Coronary artery (tissue), 2 donors: ENCODE results near the gene NAA80.
A peak's percentile ranks its signal among the peaks of the same experiment; 100 is the strongest.

Experiments
- DNase-seq: peaks from one replicate; pipeline ENCODE4 v3.0.0-alpha.2; 2017; ENCODE audit warnings: low spot score
- H3K27ac ChIP-seq, 2 donors: fragments of 200-600 bp; sonication (generic); one replicate each; pipeline ENCODE4 v1.5.1; 2016 to 2019
- H3K4me3 ChIP-seq: fragments of 200-600 bp; sonication (generic); 2 replicates; pipeline ENCODE4 v1.5.1; 2016; ENCODE audit warnings: mild to moderate bottlenecking, moderate library complexity
- CTCF ChIP-seq: fragments of 200-600 bp; sonication (generic); IDR thresholded peaks from one replicate; pipeline ENCODE4 v1.5.1; 2019; ENCODE audit warnings: antibody characterized with exemption

The NAA80 gene

GRCh38 chr3:50341996-50342650 is 42.9 kb upstream of the NAA80 start:
- DNase-seq, result no peak
- TF ChIP-seq CTCF, result no peak
- H3K27ac ChIP-seq, result no peak overlapping the region
- H3K4me3 ChIP-seq, result no peak overlapping the region

DNA sequence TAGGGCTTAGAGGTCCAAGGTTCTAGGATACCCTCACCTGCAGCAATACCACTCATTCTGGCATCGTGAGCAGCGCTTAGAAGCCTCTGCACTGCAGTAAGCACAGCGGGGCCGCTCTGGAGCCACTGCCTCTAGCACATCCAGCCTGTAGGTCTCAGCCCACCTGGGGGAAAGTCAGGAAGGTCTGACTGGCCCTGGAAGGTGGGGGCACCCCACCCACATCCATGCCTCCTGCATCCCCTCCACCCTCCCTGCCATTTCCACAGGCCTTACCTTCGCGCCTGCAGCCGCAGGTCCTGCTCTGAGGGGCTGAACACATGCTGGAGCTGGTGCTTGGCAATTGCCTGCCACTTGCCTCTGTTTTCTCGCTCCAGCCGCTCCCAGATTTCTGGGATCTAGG is 42.3 kb upstream of the NAA80 start:
- no peak for TF ChIP-seq CTCF
- peak overlapping the region; percentile 82 to 99 for H3K27ac ChIP-seq
- no peak for DNase-seq
- peak overlapping the region; percentile 73 for H3K4me3 ChIP-seq

- H3K4me3 ChIP-seq, result peak within 1 kb of the TSS; percentile 73
- DNase-seq, result peak; percentile 89
- H3K27ac ChIP-seq, result peak within 1 kb of the TSS; percentile 82 to 99
- TF ChIP-seq CTCF, result no peak
Measured at GRCh38 chr3:50340448-50341329, 41.5 kb upstream of the NAA80 start, which contains the start of gene RASSF1. TSS of gene RASSF1 (minus strand) at chr3:50340836. CDS start at chr3:50340805, 31 bp downstream.

DNA sequence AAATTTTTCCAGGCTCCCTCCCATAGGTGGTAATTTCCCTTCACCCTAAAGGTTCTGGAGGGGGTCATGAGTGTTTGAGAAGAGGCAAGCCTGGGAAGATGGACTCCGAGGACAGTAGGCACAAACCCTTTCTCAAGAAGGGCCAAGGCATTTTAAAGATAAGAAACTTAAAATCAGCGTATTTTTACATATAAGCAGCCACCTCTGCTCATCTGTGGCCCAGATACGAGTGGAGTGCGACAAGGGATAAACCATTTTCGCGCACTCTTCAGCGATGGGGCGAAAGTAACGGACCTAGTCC is 40.9 kb upstream of the NAA80 start:
- H3K4me3 ChIP-seq, result peak overlapping the region; percentile 73
- no peak for DNase-seq
- TF ChIP-seq CTCF, result no peak
- peak overlapping the region; percentile 82 to 99 for H3K27ac ChIP-seq

DNA sequence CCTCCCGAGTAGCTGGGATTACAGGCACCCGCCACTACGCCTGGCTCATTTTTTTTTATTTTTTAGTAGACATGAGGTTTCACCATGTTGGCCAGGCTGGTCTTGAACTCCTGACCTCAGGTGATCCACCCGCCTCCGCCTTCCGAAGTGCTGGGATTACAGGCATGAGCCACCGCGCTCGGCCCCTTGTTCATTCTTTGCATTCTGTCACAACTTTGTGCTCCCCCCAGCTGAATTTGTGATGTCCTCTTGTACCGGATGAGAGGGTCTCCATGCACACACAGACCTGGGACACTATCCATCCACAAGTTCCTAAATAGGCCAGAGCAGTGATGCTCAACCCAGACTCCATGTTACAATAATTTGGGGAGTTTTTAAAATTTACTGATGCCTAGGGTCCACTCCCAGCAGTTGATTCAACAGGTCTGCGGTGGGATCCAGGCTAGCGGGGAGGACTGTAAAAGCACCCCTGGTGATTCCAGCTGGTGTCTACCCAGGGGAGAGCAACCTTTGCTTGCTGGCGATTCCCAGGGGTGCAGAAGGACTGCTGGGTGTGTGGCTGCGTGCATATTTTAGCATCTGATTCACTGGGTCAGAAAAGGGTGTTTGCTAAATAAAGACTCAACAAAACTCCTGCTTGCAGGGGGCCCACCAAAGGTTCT is 40.4 kb upstream of the NAA80 start:
- Histone ChIP-seq H3K27ac (peak overlapping the region; percentile 82 to 99), H3K4me3 (peak overlapping the region; percentile 73)
- no peak for DNase-seq
- TF ChIP-seq CTCF, result no peak

- no peak for DNase-seq
- no peak for TF ChIP-seq CTCF
- Histone ChIP-seq H3K27ac (peak overlapping the region; percentile 95 to 99), H3K4me3 (peak overlapping the region; percentile 91)
Measured at GRCh38 chr3:50338965-50339364, 39.8 kb upstream of the NAA80 start.
